GM19324 (cell line): ENCODE measurements around the gene TMIGD1.
A peak's percentile ranks its signal among the peaks of the same experiment; 100 is the strongest.

Source experiments
- ATAC-seq: cut with Tn5 transposase; IDR thresholded peaks from one replicate; pipeline ENCODE4 v1.9.1; 2021; ENCODE audit warnings: mild to moderate bottlenecking, moderate library complexity; ENCODE audit not compliant: unreplicated experiment, low FRiP score

The TMIGD1 gene

GRCh38 chr17:30333503-30334360, at the start of gene TMIGD1:
TSS of gene TMIGD1 (minus strand) at chr17:30334057. CDS start at chr17:30332133, 1,924 bp downstream.
- no peak for ATAC-seq

DNA sequence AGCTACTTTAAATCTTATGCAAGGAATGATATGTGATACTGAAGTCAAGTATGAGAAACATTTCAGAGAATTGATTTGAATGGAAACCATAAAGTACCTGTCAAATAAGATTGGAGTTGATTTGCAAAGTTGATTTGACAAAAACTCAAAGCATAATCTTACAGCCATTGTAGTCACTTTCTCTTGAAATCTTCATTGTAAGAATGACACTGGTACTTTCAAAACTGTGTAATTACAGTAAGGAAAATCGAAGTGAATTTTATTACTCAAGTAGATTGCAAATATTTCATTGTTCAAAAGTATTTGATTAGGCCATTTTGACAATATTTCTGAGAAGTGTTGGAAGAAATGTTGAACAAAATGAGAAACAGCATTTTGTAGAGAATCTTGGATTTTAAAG, 48.5 kb upstream of the TMIGD1 start:
- no peak for ATAC-seq

DNA sequence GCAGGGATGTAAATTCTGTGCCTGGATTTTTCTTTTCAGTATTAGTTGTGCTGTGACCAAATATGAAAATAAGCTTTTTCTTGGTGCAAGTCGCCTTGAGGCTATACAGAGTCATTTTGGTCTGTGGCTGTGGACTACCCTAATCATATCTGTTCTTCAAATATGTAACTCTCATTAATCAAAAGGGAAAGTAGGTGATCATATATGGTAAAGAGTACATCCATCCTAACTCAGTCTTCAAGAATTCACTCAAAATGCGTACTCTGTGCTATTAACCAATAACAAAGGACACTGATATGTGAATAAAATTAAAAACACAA, 47.4 kb upstream of the TMIGD1 start:
- no peak for ATAC-seq

DNA sequence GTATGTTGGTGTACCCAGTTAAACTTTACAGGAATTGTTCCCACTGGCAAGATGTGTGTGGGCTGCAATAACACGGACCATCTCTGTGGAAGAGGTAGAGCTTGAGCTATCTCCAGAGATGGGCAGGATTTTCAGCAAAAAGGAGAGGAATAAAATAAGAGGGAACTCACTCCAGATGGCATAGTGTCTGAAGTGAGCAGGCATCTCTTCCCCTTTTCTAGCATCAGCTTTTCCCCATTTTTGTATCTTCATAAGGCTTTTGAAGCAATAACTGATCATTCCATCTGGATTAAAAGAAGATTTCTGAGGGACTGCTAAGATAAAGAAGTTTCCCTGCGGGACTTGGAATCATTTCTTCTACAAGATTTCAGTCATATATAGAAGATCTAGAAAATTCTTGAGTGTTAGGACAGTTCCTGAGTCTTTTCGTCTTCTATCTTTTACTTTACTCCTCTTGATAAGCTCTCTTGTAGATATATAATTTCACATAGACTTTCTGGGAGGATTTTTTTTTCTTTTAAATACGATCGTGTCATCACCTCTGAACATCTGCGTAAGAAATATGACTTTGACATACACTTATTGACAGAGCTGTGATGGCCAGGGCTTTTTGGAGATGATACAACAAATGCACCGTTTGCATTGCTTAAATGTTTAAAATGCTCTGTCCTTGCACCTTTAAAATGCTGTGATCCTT, 46.9 kb upstream of the TMIGD1 start:
- ATAC-seq, result no peak

- no peak for ATAC-seq
Measured at GRCh38 chr17:30379903-30380381, 46.1 kb upstream of the TMIGD1 start.

GRCh38 chr17:30379303-30379902, 45.5 kb upstream of the TMIGD1 start:
- ATAC-seq, result peak; percentile 18

DNA sequence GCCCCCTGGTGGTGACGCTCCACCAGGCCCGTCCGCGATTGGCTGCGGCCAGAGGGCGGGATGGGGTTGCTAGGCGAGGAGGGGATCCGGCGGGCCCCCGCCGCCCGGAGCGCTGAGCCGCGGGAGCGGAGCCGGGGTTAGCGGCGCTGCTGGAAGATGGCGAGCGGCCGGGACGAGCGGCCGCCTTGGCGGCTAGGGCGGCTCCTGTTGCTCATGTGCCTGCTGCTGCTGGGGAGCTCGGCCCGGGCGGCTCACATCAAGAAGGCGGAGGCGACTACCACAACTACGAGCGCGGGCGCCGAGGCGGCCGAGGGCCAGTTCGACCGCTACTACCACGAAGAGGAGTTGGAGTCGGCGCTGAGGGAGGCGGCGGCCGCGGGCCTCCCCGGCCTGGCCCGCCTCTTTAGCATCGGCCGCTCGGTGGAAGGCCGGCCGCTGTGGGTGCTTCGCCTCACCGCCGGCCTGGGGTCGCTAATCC, 45.0 kb upstream of the TMIGD1 start, which contains the start of gene CPD:
Gene CPD (plus strand): TSS at position 103 of the 478 bp plus-strand sequence. CDS start 54 bp downstream, at position 157.
- ATAC-seq, result peak; percentile 88

GRCh38 chr17:30378241-30378824, 44.5 kb upstream of the TMIGD1 start:
- ATAC-seq, result no peak

DNA sequence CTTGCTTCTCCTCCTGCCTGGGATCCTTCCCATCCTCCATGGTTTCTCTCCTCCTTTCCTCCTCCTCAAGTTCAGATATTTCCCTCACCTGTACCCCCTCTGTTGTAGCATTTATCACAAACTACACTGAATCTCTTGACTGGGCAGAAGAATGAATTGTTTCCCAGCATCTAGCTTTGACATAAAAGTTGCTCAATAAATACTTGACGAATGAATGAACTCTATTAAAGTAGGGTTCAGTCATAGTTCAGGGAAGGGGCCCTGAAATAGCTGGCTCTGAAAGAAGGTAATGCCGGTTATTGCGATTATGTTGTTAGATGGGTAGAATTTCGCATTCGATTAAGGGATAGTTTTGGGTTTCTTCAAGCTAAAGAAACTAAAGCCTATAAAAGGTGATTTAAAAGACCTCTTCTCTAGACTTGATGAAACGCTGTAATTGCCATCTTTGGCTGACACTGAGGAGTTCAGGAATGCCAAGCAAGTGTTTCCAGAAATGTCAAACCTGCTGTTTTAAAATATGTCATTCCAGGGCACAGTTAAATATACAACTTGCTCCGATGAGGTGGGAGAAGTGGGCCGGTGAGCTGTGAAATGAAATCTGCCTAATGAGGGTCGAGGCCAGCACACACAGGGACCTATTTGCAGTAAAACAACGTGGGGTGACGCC, 43.9 kb upstream of the TMIGD1 start:
- no peak for ATAC-seq

GRCh38 chr17:30376621-30377452, 43.0 kb upstream of the TMIGD1 start:
- no peak for ATAC-seq

- ATAC-seq, result no peak
Measured at GRCh38 chr17:30375661-30376060, 41.8 kb upstream of the TMIGD1 start.

DNA sequence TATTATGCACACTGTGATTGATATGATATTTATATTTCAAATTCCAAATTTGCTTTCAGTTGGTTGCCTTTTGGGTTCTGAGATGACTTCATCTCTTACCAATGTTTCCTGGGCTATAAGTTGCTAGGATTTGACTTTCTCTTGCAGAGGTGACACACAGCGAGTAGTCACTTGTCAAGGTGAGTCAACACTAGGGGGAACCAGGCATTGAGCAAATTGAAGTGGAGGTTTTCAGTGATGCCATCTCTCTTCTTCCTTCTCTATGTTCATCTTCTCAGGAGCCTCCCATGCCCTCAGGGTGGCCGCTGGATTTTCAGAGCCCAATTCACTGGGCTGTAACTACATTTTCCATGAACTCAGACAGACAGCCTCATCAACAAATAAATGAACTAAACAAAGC, 38.9 kb upstream of the TMIGD1 start:
- ATAC-seq, result no peak

DNA sequence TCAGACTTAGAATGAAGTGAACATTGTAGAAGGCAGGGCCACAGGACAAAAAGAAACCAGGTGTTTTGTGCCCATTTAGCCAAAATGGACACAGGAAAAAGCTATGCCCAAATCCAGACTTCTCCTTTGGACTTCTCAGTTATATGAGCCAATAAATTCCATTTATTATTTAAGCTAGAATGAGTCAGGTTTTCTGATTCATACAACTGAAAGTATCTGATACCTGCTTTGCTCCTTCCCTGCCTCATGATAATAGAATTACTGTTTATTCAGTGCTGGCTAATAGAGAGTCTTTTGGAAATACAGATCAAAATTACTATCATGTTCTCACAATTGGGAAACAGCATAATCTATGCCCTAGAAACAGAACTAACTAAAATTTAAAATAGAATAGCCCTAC, 36.1 kb upstream of the TMIGD1 start:
- no peak for ATAC-seq

GRCh38 chr17:30368912-30369720, 35.3 kb upstream of the TMIGD1 start:
- ATAC-seq, result no peak

- ATAC-seq, result no peak
Measured at GRCh38 chr17:30366536-30366935, 32.7 kb upstream of the TMIGD1 start.

- ATAC-seq, result peak; percentile 77
Measured at GRCh38 chr17:30363715-30364202, 29.9 kb upstream of the TMIGD1 start.

DNA sequence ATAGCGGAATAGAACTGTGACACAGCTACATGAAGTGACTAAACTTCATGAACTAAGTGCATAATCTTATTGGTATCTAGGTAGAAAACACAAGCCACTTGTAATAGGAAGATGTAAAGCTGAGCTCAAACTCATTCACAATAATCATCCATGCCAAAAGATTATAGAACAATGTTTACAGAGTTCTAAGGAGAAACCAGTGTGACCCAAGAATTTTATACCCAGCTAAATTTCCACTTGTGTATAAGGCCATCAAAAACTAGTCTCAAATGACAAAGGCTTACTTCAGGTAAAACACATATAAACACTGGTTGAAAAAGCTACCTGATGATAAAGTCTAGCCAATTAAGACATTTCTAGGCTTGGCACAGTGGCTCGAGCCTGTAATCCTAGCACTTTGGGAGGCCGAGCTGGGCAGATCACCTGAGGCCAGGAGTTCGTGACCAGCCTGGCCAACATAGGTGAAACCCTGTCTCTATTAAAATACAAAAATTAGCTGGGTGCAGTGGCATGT, 28.0 kb upstream of the TMIGD1 start:
- ATAC-seq, result no peak
